GM18502 (cell line): ENCODE data around the gene BLACAT1.
A peak's percentile ranks its signal among the peaks of the same experiment; 100 is the strongest.
"Not testable (repeated sequence)": the region's sequence is repeated elsewhere in the genome, so short reads cannot be mapped to it uniquely, and the experiment has no call there.

Source experiments
- ATAC-seq: cut with Tn5 transposase; IDR thresholded peaks from one replicate; pipeline ENCODE4 v1.9.1; 2021; ENCODE audit warnings: mild to moderate bottlenecking; ENCODE audit not compliant: unreplicated experiment, poor library complexity

The BLACAT1 gene

DNA sequence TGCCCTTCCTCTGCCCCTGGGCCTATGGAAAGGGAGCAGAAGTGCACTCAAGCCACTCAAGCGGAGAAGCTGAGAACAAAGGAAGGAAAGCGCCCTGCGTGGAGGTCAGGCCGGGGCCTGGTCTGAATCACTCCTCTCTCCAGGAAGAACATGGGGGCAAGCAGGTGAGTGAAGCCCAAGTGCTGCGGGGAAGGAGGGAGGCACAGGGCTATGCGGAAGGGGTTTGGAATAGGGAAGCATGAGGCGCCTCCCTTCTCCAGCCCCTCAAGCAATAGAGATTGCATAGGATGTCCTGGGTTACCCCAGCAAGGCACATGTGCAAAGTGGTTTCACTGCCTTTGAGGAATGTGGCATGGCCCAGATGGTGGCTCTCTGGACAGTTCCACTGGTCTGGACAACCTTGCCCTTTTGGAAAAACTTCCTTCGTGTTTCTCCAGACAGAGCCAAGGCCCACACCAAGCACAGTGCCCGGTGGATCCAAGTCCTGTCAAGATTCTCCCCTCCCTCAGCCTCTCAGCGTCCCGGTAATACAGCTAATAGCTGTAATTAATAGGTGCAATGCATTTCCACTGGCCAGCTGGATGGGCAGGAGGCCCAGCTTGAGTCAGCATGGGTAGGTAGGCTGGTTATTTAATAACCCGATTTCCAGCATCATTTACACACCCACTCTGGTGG is 13.7 kb downstream of the BLACAT1 start:
- ATAC-seq = no peak

DNA sequence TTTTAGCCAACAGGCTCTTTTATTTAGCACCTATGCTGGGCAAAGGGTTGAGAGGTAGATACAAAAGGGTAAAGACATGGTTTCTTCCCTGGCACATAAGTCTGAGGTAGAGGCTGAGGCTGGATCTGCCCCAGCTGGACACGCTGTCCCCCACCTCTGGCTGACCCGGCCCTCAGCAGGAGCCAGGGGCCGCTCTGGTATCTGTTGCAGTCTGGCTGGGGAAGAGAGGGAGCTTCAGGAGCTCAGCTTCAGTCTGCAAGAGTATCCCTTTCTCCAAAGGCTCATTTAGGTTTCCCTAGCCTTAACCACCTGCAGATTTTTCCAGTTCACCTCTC is 14.2 kb downstream of the BLACAT1 start:
- no peak for ATAC-seq

DNA sequence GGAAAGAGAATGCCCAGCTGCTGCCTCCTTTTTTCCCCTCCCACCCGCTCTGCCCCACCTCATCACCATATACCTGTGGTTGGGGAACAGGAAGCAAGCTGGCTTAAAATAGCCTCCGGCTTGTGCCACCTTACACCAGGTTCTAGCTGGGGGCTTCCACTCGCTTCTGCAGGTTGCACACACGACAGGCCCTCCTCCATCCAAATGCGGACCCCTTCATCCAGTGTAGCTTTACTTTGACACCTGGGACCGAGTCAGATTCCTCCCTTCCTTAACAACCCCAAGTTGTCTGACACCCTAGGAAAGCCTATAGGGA is 14.6 kb downstream of the BLACAT1 start:
- no peak for ATAC-seq

GRCh38 chr1:205440476-205441317 is 15.1 kb downstream of the BLACAT1 start:
- peak; percentile 86 for ATAC-seq

DNA sequence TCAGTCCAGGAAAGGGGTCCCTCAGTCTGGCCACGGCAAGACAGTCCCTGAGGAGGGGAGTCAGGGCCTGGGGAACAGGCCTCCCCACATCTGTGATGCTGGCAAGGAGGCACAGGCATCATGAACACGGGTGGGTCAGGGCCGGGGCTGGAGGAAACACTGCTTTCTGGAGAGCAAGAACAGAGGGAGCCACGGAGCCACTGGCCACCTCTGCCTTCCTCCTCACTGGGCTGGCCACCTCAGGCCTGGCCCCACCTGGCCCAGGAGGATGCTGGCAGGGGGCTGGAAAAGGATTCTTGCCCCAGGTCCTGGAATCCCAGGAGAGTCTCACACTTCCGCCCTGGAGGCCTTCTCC is 15.7 kb downstream of the BLACAT1 start:
- ATAC-seq = no peak

- no peak for ATAC-seq
These were observed 17.4 kb downstream of the BLACAT1 start for GRCh38 chr1:205438213-205439158.

- no peak for ATAC-seq
These were observed 18.3 kb downstream of the BLACAT1 start for GRCh38 chr1:205437570-205437969.

DNA sequence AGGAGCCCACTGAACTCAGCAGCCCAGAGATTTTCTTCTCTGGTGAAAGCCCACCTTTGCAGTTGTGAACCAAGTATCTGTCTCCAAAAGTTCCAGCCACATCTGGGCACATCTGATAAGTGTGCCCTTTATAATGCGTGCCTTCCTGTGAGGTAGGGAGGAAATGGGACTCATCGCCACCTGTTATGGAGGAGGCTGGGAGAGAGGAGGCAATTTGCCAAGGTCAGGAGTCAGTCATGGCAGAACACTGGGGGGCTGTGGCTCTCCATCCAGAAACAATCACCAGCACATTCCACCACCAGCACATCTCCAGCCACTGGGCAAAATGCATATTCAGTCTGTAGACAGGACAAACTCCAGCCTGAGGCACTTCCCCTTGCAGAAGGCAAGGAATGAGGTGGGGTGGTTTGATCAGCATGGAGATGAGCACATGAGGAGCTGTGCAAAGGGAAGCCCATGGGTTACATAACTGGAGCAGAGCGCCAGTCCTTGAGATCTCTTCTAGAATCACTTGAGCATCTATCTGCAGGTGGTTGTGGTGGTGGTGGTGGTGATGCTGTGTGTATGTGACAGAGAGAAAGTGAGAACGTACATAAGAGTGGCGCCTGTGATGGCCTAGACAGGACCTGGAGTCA is 19.0 kb downstream of the BLACAT1 start:
- no peak for ATAC-seq

DNA sequence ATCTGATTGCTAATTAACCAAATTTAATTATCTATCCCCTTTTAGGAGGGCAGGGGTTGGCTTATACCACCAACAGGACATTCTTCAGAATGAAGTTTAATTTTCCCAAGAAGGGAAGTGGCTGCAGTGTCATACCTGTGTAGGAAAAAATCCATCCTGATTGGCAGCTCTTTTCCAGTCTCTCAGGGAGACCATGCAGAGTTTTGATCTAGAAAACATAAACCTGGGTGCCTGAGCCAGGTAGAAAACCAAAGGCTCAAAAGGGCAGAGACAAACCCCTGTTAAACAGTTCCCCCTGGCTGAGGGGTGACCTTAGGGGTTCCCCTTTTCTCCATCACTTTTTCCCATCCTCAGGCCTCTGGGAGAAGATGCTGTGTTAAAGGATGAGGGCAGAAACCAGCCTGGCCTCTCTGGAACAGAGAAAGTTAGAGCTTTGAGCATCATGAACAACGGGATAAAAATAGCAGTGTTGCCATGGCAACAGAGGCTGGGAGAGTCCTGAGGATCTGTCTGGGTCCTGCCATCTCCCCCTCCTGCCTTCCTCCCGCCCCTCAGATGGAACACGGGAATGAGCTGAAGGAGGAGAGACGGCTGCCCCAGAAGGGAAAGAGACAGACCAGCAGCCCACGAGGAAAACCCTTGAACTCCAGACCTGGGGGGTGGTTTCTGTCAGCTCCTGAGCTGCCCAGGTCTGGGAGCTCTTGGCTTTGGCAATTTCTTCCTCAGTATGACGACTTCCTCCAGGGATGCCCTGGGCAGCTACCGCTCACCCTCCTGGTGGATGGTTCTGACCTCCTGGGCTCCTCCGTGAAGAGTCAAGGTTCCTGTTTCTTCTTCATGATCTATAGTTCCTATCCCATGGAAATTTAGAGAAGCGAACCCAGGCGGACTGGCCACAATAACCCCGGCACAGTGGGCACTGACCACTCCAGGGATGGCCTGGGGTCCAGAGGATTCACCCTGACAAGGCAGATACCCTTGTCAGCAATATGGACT is 20.0 kb downstream of the BLACAT1 start:
- ATAC-seq = no peak

- no peak for ATAC-seq
These were observed 21.1 kb downstream of the BLACAT1 start for GRCh38 chr1:205434738-205435137.

- not testable (repeated sequence) for ATAC-seq
These were observed 23.2 kb downstream of the BLACAT1 start for GRCh38 chr1:205432692-205433091.

DNA sequence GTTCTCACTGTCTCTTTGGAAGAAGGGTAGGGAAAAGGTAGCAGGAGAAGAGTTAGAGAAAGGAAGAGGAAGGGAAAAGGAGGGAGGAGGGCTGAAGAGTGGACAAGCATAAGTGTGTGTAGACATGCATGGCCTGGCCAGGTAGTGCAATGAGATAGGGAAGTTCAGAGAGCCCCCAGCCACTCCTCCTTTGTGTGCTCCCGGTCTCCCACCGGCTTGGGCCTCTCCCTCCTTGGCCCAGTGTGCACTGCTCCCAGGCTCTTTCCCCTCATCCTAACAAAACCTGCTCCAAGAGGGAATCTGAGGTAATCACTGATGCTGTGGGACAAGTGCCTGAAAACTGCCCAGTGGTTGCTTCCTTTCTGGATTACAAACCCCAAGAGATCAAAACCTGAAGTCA is 23.7 kb downstream of the BLACAT1 start:
- ATAC-seq = no peak

DNA sequence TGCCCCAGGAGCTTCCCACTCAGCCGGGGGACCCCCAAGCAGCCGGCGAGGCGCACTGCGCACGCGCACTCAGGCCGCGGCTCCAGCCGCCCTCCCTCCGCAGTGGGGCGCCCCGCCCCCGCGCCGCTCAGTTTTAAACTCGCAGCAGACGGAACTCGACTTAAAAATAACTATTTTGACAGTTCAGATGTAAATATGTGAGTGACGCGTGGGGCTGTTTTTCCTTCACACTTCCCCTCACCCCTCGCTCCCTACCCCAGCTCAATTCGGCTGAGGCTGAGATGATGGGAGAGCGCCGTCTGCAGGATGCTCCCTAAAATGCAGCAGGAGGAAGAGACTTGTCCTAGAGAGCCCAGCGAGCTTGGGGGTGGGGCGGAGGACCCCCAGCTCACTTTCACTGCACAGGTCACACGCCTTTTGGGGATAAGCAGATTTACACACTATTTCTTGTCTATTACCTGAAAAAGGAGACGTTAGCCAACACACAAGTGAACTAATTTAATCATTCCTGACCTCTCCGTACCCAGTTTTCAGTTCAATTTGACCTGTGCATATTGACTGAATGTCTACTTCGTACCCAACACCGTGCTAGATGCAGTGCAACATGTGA is 25.0 kb downstream of the BLACAT1 start:
- ATAC-seq = no peak

DNA sequence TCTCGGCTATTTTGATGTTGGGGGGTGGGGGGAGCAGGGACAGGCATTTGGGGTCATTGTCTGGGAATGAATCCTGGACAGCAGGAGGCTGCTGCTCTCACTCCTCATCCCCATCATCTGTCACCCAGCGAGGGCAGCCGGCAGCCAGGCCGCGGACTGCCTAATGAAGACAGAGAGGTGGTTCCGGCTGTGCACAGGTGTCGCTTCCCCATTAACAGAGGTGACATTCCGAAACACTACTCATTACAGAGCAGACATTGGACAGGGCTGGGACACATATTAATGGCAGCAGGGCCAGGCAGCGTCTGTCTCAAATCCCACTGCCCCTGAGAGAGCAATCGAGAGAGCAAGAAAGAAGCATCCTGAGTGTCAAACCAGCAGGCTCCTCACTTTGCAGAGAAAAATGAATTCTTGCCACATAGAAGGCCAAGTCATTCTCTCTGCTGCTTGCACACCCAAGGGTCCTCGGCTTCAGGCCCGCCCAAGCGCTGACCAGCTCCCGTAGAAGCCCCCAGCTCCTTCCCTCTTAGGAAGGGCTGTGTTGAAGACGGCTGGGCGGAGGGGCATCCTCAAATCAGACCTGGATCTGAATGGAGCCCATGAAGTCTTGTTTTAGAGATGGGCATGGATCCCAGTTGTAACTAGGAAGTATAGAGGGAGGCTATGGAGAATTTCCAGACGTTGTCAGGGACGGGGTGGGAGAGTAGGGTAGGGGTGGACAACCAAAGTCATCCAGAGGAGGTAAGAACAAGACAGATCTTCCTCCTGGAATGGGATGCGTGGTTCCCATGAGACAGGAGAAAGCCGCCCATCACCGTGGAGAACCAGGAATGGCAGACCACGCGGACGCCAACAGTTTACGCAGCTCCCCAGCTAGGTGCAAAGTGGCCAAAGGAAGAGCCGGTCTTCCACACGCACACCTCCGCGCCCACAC is 25.8 kb downstream of the BLACAT1 start:
- no peak for ATAC-seq

- ATAC-seq = no peak
These were observed 30.8 kb downstream of the BLACAT1 start for GRCh38 chr1:205424901-205425600.

- no peak for ATAC-seq
These were observed 31.9 kb downstream of the BLACAT1 start for GRCh38 chr1:205423814-205424399.
